ENCODE data around the gene C15orf40.
A peak's percentile ranks its signal among the peaks of the same experiment; 100 is the strongest.

Gene C15orf40

DNA sequence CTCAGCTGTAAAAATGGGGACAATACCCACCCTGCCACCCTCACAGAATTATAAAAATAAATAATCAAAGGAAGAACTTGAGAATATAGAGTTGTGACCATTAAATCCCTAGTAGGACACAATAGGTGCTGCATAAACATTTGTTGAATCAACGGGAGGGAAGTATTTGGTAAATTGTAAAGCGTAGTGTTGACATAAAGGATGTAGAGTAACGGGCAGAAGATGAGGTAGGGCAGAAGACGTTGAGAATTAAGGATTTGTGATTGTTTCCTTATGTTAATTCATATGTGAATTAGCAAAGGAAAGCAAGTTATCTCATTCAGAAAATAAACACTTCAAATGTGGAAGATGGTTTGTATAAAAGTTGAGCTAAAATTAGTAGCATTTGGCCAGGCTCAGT, 18.3 kb downstream of the C15orf40 start:
- no peak for DNase-seq (ENCODE audit: low read depth)

DNA sequence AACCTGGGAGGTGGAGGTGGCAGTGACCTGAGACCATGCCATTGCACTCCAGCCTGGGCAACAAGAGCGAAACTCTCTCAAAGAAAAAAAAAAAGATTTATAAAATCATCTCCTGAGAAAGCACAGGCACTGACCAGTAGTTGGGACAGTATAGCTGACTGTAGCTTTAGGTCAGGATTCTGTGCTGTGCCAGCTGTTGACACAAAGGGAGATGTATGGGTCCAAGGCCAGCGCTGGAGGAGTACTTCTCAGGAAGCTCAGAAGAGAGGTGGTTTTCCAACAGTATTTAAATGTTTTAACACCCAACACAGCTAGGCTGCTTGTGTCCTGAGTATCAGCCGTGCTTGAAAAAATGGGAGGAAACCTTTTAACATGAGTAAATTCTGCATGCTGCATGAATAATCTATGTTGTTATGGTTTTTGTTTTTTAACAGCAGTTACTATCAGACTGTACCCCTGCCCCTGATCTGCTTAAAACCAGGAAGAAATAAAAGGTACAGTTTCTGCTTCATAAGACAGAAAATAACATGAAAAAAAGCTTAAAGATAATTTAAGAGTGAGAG, 18.9 kb downstream of the C15orf40 start:
- no peak for DNase-seq (ENCODE audit: low read depth)

DNA sequence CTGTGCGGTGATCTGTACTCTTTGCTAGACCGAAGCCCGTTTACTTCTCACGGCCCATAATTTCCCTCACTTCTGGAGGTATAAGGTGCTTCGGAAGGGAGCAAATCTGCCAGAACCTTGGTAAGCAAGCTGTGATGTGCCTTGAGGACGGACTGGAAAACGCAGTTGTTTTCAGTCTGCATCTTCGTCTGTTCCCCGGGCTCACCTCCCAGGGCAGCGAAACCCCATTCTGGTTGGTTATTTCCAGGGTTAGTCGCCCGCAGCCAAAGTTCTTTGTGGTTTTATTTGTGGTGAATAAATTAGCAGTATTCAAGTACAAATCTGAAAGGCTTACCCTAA, 25.0 kb downstream of the C15orf40 start:
- no peak for DNase-seq (ENCODE audit: low read depth)

DNA sequence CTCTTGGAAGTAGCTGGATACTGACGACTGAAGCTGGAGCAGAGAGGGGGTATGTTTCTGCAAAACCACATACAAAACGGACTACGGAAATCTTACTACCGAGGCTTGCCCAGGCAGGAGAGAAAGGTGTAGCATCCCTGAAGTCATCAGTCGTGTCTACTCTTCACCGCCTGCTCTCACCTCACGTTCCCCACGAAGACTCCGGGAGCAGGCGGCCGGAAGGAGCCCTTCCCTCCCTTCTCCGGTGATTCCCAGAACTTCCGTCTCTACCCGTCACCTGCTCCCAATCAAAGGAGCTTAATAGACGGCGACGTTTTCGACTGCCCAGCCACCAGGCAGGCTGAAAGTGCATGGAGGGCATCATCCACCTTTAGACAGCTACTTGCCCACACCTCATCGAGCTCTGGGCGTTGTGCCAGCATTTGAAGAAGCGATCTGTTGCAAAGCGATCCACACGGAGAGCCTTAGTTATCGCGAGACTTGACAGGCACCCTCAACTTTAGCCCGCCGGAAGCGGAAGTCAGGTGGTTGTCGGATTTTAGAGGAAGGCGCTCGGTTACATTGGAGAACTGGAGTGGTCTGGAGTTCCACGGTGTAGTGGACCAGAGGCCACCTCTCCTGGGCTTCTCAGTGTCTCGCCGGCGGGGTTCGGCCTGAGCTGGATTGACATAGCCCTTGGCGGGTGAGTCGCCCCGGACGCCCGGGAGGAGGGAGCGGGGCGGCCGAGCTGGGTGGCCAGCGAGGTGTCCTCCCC, 25.6 kb downstream of the C15orf40 start, which contains the start of gene RAMAC:
TSS of gene RAMAC (plus strand) at position 523 of the 754 bp plus-strand sequence. CDS start 2,809 bp downstream, outside the sequence.
- DNase-seq (ENCODE audit: low read depth): peak; percentile 97

DNA sequence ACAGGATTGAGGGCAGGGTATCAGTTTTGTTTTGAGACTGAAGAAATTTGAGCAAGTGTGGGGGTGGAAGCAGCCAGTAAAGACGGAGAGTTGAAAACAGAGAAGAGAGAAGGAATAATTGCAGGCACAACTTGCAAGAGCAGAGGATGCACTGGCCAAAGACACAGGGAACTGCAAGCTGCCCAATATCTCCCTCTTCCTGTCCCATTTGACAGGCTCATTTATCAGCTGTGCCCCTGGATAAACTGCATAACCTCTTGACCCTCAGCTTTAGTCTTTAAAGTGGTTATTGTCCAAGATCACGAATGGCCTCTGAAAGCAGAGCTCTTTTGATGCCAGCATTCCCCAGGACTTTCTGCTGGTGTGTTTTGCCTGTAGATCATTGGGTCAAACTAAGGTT, 30.5 kb downstream of the C15orf40 start:
- DNase-seq (ENCODE audit: low read depth): no peak

DNA sequence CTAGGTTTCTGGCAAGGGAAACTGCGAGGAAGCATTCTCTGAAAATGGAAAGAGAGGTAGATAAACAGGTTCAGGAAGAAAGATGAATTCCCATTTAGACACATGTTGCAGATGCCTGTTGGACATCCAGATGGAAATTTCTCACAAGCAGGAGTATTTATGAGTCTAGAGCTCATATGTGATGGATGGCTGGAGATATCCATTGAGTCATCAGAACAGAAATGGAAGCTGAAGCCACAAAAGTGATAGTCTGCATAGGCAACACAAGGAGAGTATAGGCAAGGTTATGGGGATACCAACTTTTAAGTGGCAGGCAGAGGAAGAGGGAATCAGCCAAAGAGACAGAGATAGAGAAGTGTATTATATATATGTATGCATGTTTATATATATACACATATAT, 31.7 kb downstream of the C15orf40 start:
- DNase-seq (ENCODE audit: low read depth): no peak

DNA sequence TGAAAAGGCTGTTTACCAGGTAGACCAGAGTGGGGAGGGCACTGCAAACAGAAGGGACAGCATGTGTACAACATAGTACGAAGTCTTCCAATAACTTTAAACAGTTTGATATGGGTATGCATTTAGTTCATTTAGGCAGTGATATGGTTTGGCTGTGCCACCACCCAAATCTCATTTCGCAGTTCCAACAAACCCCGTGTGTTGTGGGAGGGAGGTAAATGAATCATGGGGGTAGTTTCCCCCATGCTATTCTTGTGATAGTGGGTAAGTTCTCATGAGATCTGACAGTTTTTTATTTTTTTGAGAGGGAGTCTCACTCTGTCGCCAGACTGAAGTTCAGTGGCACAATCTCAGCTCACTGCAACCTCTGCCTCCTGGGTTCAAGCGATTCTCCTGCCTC, 33.0 kb downstream of the C15orf40 start:
- DNase-seq (ENCODE audit: low read depth): no peak

DNA sequence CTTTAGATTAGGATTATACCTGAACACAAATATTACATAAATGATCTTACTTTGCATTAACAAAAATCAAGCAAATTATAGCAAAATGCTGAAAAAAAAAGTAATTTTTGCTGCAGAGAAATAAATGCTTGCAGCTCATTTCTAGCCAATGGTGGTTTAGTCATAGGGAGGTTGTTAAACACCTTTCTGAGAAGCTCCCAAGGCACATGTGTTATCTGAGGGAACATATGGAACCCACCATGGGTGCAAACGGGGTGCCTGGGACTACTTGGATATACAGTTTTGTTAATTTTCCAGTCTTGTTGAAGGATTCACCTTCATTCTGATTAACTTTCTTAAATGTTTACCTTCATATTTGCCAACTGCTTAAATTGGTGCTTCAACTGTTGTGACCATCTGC, 34.4 kb downstream of the C15orf40 start:
- DNase-seq (ENCODE audit: low read depth): no peak

DNA sequence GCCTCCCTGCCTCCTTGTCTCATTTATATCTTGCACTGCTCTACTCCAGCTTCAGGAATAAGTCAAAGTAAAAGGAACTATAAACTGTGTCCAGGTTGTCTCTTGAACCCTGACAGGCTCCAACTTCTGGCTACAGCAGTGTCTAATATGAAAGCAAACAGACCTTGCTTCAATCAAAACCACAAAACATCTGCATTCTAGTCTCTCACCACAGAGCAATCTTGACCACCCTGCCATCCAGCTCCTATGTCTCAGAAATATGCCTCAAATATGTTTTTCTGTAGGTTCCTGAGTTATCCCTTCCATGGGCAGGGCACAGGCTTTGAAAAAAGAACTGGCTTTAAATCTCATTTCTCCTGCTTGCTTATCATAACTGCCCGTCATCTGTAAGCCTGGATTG, 38.4 kb downstream of the C15orf40 start:
- DNase-seq (ENCODE audit: low read depth): no peak

DNA sequence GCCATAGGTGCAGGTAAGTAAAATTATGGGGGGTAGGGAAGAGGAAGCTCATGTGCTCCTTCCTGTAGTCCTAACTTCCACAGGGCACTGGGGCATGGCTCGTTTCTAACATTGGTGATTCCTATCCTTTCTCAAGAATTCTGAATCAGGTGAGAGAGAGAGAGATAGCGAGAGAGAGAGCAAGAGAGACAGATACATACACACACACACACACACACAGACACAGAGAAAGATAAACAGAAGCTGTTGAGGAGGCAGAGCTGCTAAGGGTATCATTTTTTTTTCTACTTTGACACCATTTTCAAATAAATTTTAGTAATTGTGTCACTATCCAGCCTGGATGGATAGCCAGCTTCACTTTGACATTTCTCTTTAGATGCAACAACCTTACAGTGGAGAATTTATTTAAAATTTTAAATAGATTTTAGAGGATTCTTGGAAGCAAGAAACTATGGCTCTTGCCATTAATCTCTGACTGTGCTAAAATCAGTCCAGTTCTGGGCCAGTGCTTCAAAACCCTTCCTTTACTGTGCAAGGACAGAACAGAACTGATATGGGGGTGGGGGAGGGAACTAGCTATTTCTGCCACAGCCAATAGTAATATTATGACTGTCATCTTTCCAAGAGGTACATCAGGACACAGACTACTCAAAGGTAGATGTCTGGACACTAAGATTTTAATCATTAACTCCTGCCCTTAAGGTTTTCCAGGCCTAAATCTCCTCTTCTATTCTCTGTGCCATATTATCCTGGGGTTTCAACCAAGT, 40.0 kb downstream of the C15orf40 start:
- DNase-seq (ENCODE audit: low read depth): no peak

DNA sequence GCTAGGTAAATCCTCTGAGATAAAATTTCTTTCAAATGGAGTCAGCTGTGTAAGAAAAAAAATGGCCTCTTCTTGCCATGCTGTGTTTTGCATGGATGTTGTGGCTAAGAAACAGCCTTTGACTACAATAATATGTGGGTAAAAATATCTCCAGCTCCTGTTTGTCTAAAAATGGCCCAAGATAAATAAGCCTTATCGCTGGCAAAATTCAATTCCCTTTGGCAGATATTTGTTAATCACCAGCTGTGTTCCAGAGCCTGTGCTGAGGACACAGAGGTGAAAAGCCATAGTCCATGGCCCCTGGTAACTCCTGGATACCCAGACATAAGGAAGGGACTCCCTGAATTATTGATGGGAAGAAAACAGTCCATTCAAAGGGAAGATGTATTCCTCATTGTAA, 40.7 kb downstream of the C15orf40 start:
- no peak for DNase-seq (ENCODE audit: low read depth)

DNA sequence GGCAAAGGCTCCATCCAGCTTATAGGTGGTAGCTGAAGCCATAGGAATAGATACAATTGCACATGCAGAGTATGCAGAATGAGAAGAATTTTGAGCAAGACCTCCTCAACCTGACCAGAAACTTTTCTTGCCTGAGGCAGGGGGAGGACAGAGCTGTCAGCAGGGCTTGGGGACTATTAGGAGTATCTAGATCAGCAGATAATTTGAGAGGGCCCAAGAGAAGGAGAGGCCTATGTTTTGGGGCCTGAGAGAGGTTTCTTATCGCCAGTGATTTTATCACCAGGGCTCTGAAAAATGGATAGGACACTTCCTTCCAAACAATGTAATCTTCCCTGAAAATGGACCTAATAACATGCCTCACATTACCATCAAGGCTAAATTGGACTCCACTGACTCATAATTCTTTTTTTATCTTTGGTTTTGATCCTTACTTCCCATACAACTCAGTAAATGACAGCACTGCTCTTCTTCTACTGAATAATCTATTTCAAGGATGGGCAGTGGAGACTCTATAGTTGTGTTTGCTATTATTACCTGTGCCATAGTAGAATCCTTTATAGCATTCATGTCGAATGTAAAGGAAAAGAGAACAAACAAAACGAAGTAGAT, 41.3 kb downstream of the C15orf40 start:
- no peak for DNase-seq (ENCODE audit: low read depth)

DNA sequence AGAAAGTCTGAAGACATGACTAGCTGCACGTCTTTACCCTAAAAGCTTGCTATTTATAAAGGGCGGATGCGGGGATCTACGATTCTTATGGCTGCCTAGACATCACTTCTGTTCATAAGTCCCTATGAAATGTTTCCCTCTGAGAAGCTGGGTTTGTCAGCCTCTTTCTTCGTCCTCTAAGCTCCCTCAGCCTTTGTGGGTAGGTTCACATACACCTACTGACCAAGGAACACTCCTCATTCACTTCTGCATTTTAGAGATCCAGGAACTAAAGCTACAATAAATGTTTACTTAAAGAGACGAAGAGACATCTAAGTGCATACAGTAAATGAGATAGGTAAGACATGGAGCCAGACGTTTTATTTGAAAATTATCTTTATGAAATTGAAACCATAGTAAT, 42.1 kb downstream of the C15orf40 start:
- no peak for DNase-seq (ENCODE audit: low read depth)

DNA sequence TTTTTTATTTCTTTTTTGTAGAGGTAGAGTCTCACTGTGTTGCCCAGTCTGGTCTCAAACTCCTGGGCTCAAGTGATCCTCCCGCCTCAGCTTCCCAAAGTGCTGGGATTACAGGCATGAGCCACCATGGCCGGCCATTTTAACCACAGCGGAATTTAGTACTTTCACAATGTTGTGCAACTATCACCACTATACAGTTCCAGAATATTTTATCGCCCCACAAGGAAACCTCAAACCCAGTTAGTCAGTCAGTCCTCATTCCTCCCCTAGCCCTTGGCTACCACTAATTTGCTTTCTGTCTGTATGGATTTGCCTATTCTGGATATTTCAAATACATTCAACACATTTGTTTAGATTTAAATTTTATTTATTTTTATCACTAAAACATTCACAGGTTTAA, 43.4 kb downstream of the C15orf40 start:
- DNase-seq (ENCODE audit: low read depth): no peak

DNA sequence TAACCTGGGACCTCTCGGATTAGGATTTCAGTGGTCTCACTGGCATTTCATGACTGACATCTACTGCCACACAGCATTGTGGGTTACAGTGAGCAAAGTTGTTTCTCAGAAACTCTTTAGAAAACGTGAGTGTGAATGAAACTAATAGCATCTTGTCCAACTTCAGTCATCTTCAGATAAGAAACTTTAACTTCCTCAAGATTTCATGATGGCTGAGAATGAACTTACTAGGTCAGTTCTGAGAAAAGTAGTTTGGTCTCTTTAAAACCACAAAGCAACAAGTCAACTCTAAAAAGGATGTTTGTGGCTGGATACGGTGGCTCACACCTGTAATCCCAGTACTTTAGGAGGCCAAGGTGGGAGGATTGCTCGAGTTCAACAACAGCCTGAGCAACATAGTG, 44.8 kb downstream of the C15orf40 start:
- no peak for DNase-seq (ENCODE audit: low read depth)

DNA sequence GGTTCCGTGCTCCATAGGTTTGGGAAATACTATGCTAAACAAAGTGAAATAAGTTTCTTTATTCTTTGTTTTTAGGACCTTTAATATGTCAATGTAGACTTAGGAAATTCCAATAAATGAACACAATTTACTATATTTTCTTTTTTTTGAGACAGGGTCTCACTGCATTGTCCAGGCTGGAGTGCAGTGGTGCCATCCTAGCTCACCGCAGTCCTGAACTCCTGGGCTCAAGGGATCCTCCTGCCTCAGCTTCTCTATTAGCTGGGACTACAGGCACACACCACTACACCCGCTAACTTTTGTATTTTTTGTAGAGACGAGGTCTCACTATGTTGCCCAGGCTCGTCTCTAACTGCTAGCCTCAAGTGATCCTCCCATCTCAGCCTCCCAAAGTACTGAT, 46.5 kb downstream of the C15orf40 start:
- no peak for DNase-seq (ENCODE audit: low read depth)

DNA sequence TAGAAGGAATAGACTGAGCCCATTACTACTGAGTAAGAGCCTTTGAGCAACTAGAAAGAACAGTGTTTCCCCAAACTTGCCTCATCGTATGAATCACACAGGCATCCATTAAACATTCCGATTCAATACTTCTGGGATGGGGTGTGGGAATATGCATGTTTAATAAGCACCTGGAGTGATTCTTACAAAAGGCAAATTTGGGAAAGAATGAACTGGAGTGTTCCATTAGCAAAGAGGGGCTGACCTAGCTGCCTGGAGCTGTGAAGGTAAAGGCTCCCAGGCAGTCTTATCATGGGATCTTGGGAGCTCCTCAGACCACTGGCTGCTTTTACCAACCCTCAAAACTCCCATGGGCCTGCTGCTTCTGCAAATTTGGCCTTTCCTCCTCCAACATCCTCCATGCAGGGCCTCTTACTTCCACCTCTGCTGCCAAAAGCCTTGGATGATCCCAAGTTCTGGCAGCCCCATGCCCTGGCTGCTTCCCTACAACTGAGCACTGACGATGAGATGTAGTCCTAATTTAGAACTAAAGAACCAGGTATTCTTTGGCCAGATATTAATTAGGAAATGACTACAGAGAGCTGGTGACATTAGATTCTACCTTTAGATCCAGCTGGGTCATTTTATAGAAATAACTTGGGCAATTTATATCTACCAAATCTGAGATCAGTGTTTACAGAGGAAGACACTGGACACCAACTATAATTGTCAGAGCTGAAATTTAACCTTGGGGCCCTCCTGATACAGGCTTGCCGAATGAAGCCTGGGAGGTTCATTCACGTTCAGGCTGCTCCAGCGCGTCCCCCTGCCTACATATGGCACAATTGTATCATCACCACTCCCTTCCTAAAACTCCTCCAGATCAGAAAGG, 47.7 kb downstream of the C15orf40 start:
- DNase-seq (ENCODE audit: low read depth): no peak

DNA sequence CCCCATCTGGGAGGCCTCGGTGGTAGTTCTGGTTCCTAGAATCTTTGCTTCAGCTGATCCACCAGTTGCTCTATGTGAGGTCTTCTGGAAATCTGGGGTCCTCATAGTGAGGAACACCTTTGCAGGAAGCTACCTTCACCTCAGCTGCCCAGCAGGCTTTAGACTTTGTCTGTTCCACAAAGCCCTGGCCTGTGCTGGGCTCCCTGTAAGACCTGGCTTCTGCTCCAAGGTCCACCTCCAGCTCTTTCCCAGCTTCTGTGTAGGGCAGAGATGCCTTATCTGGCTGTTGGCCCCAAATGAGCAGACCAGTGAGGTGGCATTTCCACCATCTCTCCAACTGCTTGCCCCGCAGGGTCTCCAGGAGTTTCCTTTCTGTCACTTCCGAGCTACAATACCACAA, 50.7 kb downstream of the C15orf40 start:
- no peak for DNase-seq (ENCODE audit: low read depth)

DNA sequence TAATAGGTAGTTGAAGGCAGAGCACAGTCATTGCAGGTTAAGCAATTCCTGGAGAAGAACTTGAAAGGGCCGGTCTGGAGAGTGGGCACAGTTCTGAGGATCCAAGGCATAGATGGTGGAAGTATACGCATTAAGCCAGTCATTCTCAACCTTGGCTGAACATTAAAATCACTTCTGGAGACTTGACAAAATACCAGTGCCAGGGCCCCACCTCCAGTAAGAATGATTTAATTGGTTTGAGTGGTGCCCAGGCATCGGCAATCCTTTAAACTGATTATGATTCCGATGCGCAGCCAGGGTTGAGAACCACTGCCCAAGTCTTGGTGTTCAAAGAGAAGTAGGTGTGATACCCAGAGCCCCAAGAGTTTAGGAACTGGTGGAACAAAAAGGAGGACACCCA, 52.0 kb downstream of the C15orf40 start:
- DNase-seq (ENCODE audit: low read depth): no peak

DNA sequence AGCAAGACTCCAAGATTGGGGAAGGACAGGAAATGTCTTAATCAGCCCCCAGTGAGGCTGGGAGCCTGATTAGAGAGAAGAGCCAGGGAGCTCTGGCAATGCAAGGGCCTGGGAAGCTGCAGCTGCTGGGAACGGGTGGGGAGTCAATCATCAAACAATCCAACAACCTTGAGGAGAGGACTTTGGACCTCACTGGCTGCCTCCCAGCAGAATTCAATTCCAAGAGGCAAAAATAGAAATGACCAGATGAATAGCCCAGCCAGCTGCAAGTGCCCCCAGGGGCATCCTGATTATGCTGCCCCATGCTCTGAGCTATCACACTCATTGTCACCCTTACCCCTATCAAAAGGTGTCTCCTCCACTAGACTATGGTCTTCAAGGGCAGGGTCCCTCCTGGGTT, 52.8 kb downstream of the C15orf40 start:
- DNase-seq (ENCODE audit: low read depth): no peak

DNA sequence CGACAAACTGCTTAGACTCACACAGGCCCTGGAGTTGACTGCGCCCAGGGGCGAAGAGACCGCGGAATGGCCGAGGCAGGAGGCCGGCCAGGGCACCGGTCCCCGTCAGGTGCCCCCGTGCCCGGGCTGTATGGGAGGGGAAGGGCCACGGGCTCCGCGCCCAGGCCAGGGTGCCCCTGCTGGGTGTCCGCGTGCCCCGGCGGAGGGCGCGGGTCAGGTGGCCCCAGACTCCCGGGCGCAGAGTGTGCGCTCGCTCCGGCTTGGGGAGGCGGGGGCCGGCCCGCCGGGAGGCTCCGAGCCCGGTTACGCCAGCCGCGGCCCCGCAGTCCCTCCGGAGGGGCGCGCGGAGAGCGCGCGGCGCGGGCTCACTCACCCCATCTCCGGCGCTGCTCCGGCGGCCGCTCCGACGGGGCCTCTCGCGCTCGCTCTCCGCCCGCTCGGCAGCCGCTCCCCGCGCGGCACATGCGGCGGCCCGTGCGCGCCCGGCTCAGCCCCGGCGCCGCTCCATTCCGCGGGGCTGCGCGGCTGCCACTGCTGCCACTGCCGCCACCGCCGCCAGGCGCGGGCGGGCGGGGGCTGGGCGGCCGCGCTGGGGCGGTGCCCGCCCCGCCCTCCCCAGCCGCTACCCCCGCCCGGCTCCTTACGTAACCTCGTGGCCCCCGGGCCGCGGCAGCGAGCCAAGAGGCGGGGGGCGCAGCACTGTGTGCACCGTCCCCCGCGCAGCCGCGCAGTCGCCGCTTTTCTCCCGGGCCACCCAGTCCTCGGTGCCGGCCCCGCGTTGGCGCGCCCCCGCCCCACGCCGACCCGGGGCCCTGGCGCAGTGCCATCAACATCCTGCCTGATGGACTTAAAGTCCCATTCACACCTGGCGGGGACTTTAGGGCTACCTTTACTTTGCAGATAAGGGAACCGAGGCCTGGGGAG, 59.0 kb downstream of the C15orf40 start, which contains the start of gene HOMER2:
TSS of gene HOMER2 (minus strand) at position 563 of the 924 bp plus-strand sequence. CDS start at position 378, 185 bp downstream.
- DNase-seq (ENCODE audit: low read depth): no peak

All from HS-27A (cell line).